Astrocyte (in vitro differentiated cells and primary cell): Measurements from ENCODE around the gene S1PR1. TPM values are rescaled to one million over a fixed set of nuclear protein-coding genes. Genes with fewer than 3 reads are reported as not detected.

Experiments used
- DNase-seq: peaks from one replicate; pipeline ENCODE4 v3.0.0-alpha.2; 2010; ENCODE audit warnings: low read depth
- FAIRE-seq: peaks from 2 replicates; lab custom pipeline; 2011; peaks lifted over from hg19 to GRCh38; lab: Jason Lieb, UNC
- H2AFZ ChIP-seq: 2 replicates; pipeline ENCODE4 v1.6.0; 2012; ENCODE audit warnings: low read depth, low read length, inconsistent platforms
- H3K27ac ChIP-seq: 2 replicates; pipeline ENCODE4 v1.5.1; 2011; ENCODE audit warnings: low read depth, low read length, inconsistent platforms
- H3K27me3 ChIP-seq: 2 replicates; pipeline ENCODE4 v1.6.0; 2011; ENCODE audit warnings: low read length, inconsistent platforms; ENCODE audit not compliant: insufficient read depth
- H3K36me3 ChIP-seq: 2 replicates; pipeline ENCODE4 v1.5.1; 2011; ENCODE audit warnings: low read length, inconsistent platforms; ENCODE audit not compliant: insufficient read depth
- H3K4me1 ChIP-seq: 2 replicates; pipeline ENCODE4 v1.5.1; 2011; ENCODE audit warnings: low read length, inconsistent platforms; ENCODE audit not compliant: insufficient read depth
- H3K4me2 ChIP-seq: 2 replicates; pipeline ENCODE4 v1.6.0; 2012; ENCODE audit warnings: low read length, inconsistent platforms
- H3K4me3 ChIP-seq: 2 replicates; pipeline ENCODE4 v1.5.1; 2011; ENCODE audit warnings: low read depth, mild to moderate bottlenecking, low read length, inconsistent platforms; ENCODE audit not compliant: insufficient read depth
- H3K79me2 ChIP-seq: 2 replicates; pipeline ENCODE4 v1.6.0; 2012; ENCODE audit warnings: mild to moderate bottlenecking, low read length, inconsistent platforms; ENCODE audit not compliant: insufficient read depth
- H3K9ac ChIP-seq: 2 replicates; pipeline ENCODE4 v1.6.0; 2012; ENCODE audit warnings: mild to moderate bottlenecking, low read length, inconsistent platforms
- H3K9me3 ChIP-seq: 2 replicates; pipeline ENCODE4 v1.5.1; 2012; ENCODE audit warnings: low read depth, mild to moderate bottlenecking, low read length, inconsistent platforms; ENCODE audit not compliant: insufficient read depth
- H4K20me1 ChIP-seq: 2 replicates; pipeline ENCODE4 v1.6.0; 2012; ENCODE audit warnings: low read length, inconsistent platforms; ENCODE audit not compliant: insufficient read depth
- H3K27ac Mint-ChIP-seq: one replicate; pipeline ENCODE4 v1.8.0; 2021; ENCODE audit warnings: mild to moderate bottlenecking, mixed read lengths; ENCODE audit not compliant: unreplicated experiment
- H3K27me3 Mint-ChIP-seq: one replicate; pipeline ENCODE4 v1.8.0; 2021; ENCODE audit warnings: low read depth, mixed read lengths; ENCODE audit not compliant: unreplicated experiment
- H3K36me3 Mint-ChIP-seq: one replicate; pipeline ENCODE4 v1.8.0; 2021; ENCODE audit warnings: low read depth, mixed read lengths; ENCODE audit not compliant: unreplicated experiment
- H3K4me1 Mint-ChIP-seq: one replicate; pipeline ENCODE4 v1.8.0; 2021; ENCODE audit warnings: low read depth, mixed read lengths; ENCODE audit not compliant: unreplicated experiment
- H3K4me3 Mint-ChIP-seq: one replicate; pipeline ENCODE4 v1.8.0; 2021; ENCODE audit warnings: mild to moderate bottlenecking, moderate library complexity, mixed read lengths; ENCODE audit not compliant: unreplicated experiment
- H3K9me3 Mint-ChIP-seq: one replicate; pipeline ENCODE4 v1.8.0; 2021; ENCODE audit warnings: mild to moderate bottlenecking, mixed read lengths; ENCODE audit not compliant: unreplicated experiment
- EZH2 ChIP-seq: IDR thresholded peaks from 2 replicates; pipeline ENCODE4 v1.6.1; 2012; ENCODE audit warnings: mild to moderate bottlenecking, low read length, inconsistent platforms; ENCODE audit not compliant: insufficient read depth
- total RNA-seq: library from RNA; stranded (reverse); gene quantifications from 2 replicates; pipeline ENCODE4 v1.2.1, GENCODE V29; 2021
- TF ChIP-seq, protein P1 (sequence below): IDR thresholded peaks from 2 replicates; pipeline ENCODE4 v1.5.1; 2011; ENCODE audit warnings: low read depth, mild to moderate bottlenecking, inconsistent platforms, low read length, moderate library complexity; ENCODE audit not compliant: insufficient read depth

Gene S1PR1
- total RNA-seq, 1 donor from 2014 or later: 14.4 TPM

- H3K4me3 Mint-ChIP-seq: no peak overlapping the region
- H3K27ac ChIP-seq: no peak overlapping the region
- H4K20me1 ChIP-seq: no peaks in the 10 kb centered on the region
- H3K4me1 ChIP-seq: peaks cover 14% of the 10 kb centered on the region
- H3K9ac ChIP-seq: no peak overlapping the region
- no peak overlapping the region for H3K27ac Mint-ChIP-seq
- no peak for TF ChIP-seq EZH2
- TF ChIP-seq, protein P1, sequence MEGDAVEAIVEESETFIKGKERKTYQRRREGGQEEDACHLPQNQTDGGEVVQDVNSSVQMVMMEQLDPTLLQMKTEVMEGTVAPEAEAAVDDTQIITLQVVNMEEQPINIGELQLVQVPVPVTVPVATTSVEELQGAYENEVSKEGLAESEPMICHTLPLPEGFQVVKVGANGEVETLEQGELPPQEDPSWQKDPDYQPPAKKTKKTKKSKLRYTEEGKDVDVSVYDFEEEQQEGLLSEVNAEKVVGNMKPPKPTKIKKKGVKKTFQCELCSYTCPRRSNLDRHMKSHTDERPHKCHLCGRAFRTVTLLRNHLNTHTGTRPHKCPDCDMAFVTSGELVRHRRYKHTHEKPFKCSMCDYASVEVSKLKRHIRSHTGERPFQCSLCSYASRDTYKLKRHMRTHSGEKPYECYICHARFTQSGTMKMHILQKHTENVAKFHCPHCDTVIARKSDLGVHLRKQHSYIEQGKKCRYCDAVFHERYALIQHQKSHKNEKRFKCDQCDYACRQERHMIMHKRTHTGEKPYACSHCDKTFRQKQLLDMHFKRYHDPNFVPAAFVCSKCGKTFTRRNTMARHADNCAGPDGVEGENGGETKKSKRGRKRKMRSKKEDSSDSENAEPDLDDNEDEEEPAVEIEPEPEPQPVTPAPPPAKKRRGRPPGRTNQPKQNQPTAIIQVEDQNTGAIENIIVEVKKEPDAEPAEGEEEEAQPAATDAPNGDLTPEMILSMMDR: no peak
- no peaks in the 10 kb centered on the region for H3K27me3 ChIP-seq
- H2AFZ ChIP-seq: no peak overlapping the region
- no peaks in the 10 kb centered on the region for H3K9me3 ChIP-seq
- H3K27me3 Mint-ChIP-seq: no peaks in the 10 kb centered on the region
- no peaks in the 10 kb centered on the region for H3K79me2 ChIP-seq
- no peak overlapping the region for H3K4me2 ChIP-seq
- no peaks in the 10 kb centered on the region for H3K9me3 Mint-ChIP-seq
- no peak overlapping the region for H3K4me3 ChIP-seq
- FAIRE-seq: no peak
- H3K4me1 Mint-ChIP-seq: peaks cover 21% of the 10 kb centered on the region
- no peaks in the 10 kb centered on the region for H3K36me3 Mint-ChIP-seq
- no peaks in the 10 kb centered on the region for H3K36me3 ChIP-seq
- DNase-seq: no peak
Observed at GRCh38 chr1:101290119-101290921, 53.5 kb downstream of the S1PR1 start.

Other genes with a start within 250 kb of the S1PR1 start
- 25.2 and 29.6 TPM in 2 replicates for gene DPH5, start 211.2 kb upstream of the S1PR1 start, total RNA-seq